Thyroid gland (tissue), 4 donors: Measurements from ENCODE around the gene THSD7A. TPM values are rescaled to one million over a fixed set of nuclear protein-coding genes. Genes with fewer than 3 reads are reported as not detected.

Experiments used
- DNase-seq, 2 donors: peaks; one replicate each; pipeline ENCODE4 v3.0.0-alpha.2; 2019
- H3K27ac ChIP-seq, 3 donors: fragments of 200-600 bp; sonication (generic); 1 replicate in 2 of 3; 2 replicates in 1 of 3; pipeline ENCODE4 v1.5.1; 2016 to 2019; ENCODE audit warnings: mild to moderate bottlenecking in 1 of 3, moderate library complexity in 1 of 3
- H3K27me3 ChIP-seq: fragments of 200-600 bp; sonication (generic); one replicate; pipeline ENCODE4 v1.5.1; 2019
- H3K36me3 ChIP-seq, 2 donors: fragments of 200-600 bp; sonication (generic); one replicate each; pipeline ENCODE4 v1.5.1; 2016 to 2019
- H3K4me1 ChIP-seq, 2 donors: fragments of 200-600 bp; sonication (generic); one replicate each; pipeline ENCODE4 v1.5.1; 2017 to 2019
- H3K4me3 ChIP-seq, 3 donors: fragments of 200-600 bp; sonication (generic); replicated peaks in 1 of 3; 1 replicate in 2 of 3; 2 replicates in 1 of 3; pipeline ENCODE4 v1.5.1; 2016; ENCODE audit warnings: mild to moderate bottlenecking in 1 of 3
- H3K9me3 ChIP-seq: fragments of 200-600 bp; sonication (generic); one replicate; pipeline ENCODE4 v1.5.1; 2017
- CTCF ChIP-seq, 6 experiments: fragments of 200-600 bp in 3 of 6; fragments of 450-650 bp in 3 of 6; sonication (generic) in 3 of 6; IDR thresholded peaks; one replicate each; pipeline ENCODE4 v1.5.1; 2016 to 2019; ENCODE audit warnings: antibody characterized with exemption in 6 of 6, mild to moderate bottlenecking in 2 of 6, inconsistent platforms in 1 of 6, moderate library complexity in 1 of 6
- POLR2A ChIP-seq, 2 donors: fragments of 450-650 bp; IDR thresholded peaks; one replicate each; pipeline ENCODE4 v1.6.1; 2017; ENCODE audit warnings: antibody characterized with exemption in 2 of 2, mild to moderate bottlenecking in 2 of 2, moderate library complexity in 1 of 2
- WGBS, 2 donors: methylation state at CpG; one replicate each; pipeline ENCODE4 v1.1.5; 2017; 5-methylcytosine and 5-hydroxymethylcytosine counted together
- intact Hi-C: fragments of 100-400 bp; cut with DNase I; formaldehyde crosslinking; loops from one replicate; pipeline ENCODE4 v1.15.1; 2023
- total RNA-seq, 4 donors: library from RNA; depleted of rRNA; stranded (reverse); fragments of >200 nt; gene quantifications; one replicate each; pipeline ENCODE4 v1.2.3, GENCODE V29; 2016

THSD7A gene
- total RNA-seq, 4 donors from 2014 or later = 4.2 to 6.1 (median 5.8) TPM

- peak in 1 of 2 donors; percentile 12 for DNase-seq
- Histone ChIP-seq H3K4me3 (no peak overlapping the region), H3K27me3 (no peaks in the 10 kb centered on the region), H3K4me1 (no peaks in the 10 kb centered on the region), H3K27ac (no peak overlapping the region), H3K9me3 (no peaks in the 10 kb centered on the region), H3K36me3 (no peaks in the 10 kb centered on the region)
- intact Hi-C loops = no loop called here
- TF ChIP-seq POLR2A (IDR thresholded peaks at IDR 0.05) = no peak
- TF ChIP-seq CTCF (IDR thresholded peaks at IDR 0.05) = peak in 1 of 6 experiments; percentile 11
- WGBS, 2 donors = 54 to 60% methylated on average over 2 of the region's 2 CpGs
Observed at GRCh38 chr7:11557627-11558026, 274.4 kb downstream of the THSD7A start.

DNA sequence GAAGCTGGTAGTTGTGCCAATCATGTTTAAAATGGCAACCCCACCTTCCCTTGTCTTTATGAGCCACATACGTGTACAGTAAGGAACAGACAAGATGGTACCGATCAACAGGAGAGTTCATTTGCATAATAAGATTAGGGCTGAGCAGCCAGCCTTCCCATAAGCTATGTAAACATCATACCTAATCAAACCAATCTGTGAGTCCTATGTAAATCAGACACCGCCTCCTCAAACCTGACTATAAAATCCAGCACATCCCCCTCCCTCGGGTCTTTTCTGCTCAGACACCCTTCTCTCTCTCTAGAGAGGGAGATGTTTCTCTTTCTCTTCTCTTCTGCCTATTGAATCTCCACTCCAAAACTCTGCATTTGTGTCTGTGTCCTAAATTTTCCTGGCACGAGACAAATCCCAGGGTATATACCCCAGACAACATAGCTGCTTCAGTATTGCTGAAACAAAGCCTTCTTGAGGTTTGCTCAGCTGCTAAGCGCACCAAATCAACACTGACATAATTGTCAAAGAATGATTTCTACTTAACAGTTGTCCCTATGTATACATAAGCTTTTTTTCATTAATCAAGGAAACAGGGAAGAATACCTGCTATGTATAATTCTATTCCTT is 279.2 kb downstream of the THSD7A start:
- intact Hi-C loops = no loop called here
- WGBS, 2 donors = 87 to 92% methylated on average over 6 of the region's 6 CpGs

DNA sequence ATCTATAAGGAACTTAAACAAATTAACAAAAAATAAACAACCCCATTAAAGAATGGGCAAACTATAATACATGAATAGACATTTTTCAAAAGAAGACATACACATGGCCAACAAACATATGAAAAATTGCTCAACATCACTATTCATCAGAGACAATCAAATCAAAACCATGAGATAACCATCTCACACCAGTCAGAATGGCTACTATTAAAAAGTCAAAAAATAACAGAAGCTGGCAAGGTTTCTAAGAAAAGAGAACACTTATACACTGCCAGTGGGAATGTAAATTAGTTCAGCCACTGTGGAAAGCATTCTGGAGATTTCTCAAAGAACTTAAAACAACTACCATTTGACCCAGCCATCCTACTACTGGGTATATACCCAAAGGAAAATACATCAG is 280.5 kb downstream of the THSD7A start:
- Histone ChIP-seq H3K27ac (no peak overlapping the region), H3K27me3 (no peaks in the 10 kb centered on the region), H3K4me1 (no peaks in the 10 kb centered on the region), H3K4me3 (no peak overlapping the region), H3K9me3 (no peaks in the 10 kb centered on the region), H3K36me3 (no peaks in the 10 kb centered on the region)
- intact Hi-C loops = no loop called here
- TF ChIP-seq POLR2A (IDR thresholded peaks at IDR 0.05) = no peak
- no peak for TF ChIP-seq CTCF (IDR thresholded peaks at IDR 0.05)
- DNase-seq = no peak

More for the DNA sequence above, 279.2 kb downstream of the THSD7A start:
- no peak for DNase-seq
- Histone ChIP-seq H3K27me3 (no peaks in the 10 kb centered on the region), H3K36me3 (no peaks in the 10 kb centered on the region), H3K9me3 (no peaks in the 10 kb centered on the region), H3K4me3 (no peak overlapping the region), H3K4me1 (no peaks in the 10 kb centered on the region), H3K27ac (no peak overlapping the region)
- TF ChIP-seq CTCF (IDR thresholded peaks at IDR 0.05) (no peak), POLR2A (IDR thresholded peaks at IDR 0.05) (no peak)

- no peak overlapping the region for H3K27ac ChIP-seq
- WGBS, 2 donors = 37 to 91% methylated on average over 1 of the region's 1 CpG
- H3K4me1 ChIP-seq = no peaks in the 10 kb centered on the region
- intact Hi-C loops = no loop called here
- no peak for DNase-seq
- no peaks in the 10 kb centered on the region for H3K9me3 ChIP-seq
- H3K36me3 ChIP-seq = no peaks in the 10 kb centered on the region
- TF ChIP-seq POLR2A (IDR thresholded peaks at IDR 0.05) (no peak), CTCF (IDR thresholded peaks at IDR 0.05) (no peak)
- H3K4me3 ChIP-seq = no peak overlapping the region
- H3K27me3 ChIP-seq = no peaks in the 10 kb centered on the region
Observed at GRCh38 chr7:11548532-11548931, 283.5 kb downstream of the THSD7A start.

DNA sequence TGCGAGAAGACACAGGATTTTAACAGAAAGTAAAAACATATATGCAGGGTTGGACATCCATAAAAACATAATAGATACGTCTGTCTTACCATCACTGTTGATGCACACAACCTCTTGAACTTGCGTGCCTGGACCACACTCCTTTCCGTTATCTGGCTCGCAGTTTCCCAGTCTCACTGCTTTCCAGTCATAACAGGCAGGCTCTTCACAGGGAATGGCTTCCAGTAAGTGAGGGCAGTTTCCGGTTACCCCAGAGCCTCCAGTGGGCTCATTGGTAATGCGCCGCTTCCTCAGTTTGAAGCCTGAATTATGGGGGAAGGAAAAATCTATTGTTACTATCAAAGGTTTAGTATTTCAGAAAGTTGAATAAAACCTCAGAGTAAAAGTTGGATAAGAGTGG is 290.7 kb downstream of the THSD7A start:
- Histone ChIP-seq H3K36me3 (no peaks in the 10 kb centered on the region), H3K27me3 (no peaks in the 10 kb centered on the region), H3K9me3 (no peaks in the 10 kb centered on the region), H3K4me1 (no peaks in the 10 kb centered on the region), H3K27ac (no peak overlapping the region), H3K4me3 (no peak overlapping the region)
- DNase-seq = no peak
- TF ChIP-seq POLR2A (IDR thresholded peaks at IDR 0.05) = no peak
- no peak for TF ChIP-seq CTCF (IDR thresholded peaks at IDR 0.05)
- intact Hi-C loops = no loop called here
- WGBS, 2 donors = 97% methylated on average over 8 of the region's 8 CpGs
